ENCODE results near the gene PDZRN3. TPM values are rescaled to one million over a fixed set of nuclear protein-coding genes. Genes with fewer than 3 reads are reported as not detected.

Gene PDZRN3
- total and polyA plus RNA-seq, 2 donors (not counting 3 experiments of a cell fraction or from before 2014, with no cell fraction given) = not detected

DNA sequence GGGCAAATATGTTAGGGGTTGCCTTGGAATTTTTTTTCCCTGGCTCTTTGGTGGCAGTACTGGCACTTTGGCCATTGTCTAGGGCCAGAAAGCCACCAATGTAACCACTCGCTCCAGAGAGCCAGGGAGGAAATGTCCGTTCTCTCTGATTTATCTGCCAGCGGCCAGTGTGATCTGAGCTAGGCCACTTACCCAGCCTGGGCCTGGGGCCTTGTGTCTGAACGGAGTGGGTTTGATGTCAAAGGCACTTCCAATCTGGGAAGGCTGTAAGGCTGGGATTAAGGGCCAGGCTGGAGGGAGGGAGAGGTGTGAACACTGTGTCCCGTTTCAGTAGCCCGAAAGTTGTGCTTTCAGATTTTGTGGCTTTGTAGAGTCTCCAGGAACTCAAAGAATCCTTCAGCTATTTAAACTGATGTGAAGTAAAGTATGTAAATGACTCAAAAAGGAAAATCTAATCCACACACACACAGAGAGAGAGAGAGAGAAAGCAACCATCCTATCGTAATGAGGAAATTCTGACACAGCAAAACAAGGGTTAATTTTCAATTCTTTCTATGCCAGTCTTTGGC lies 271.0 kb downstream of the PDZRN3 start:
- Histone ChIP-seq H3K4me2 (ENCODE audit: insufficient read depth, low read length) (no peak overlapping the region), H3K27me3 (ENCODE audit: control insufficient read depth in 2 of 2, insufficient read depth in 2 of 2, low read length in 2 of 2) (no peaks in the 10 kb centered on the region), H3K79me2 (ENCODE audit: control insufficient read depth, insufficient read depth, low read length) (no peaks in the 10 kb centered on the region), H3K36me3 (ENCODE audit: control insufficient read depth in 2 of 2, extremely low read depth in 1 of 2, insufficient read depth in 2 of 2, low read length in 2 of 2) (no peaks in the 10 kb centered on the region), H3K9ac (replicated peaks; ENCODE audit: extremely low read depth, insufficient read depth, low read length) (no peak overlapping the region), H4K20me1 (replicated peaks; ENCODE audit: control insufficient read depth, extremely low read depth, insufficient read depth, low read length) (no peaks in the 10 kb centered on the region), H2AFZ (ENCODE audit: low read depth, low read length) (no peak overlapping the region), H3K9me3 (replicated peaks; ENCODE audit: control insufficient read depth, insufficient read depth, low read length) (no peaks in the 10 kb centered on the region), H3K9me1 (replicated peaks; ENCODE audit: control insufficient read depth, extremely low read depth, insufficient read depth, low read length) (no peaks in the 10 kb centered on the region), H3K4me3 (replicated peaks in 1 of 3; ENCODE audit: insufficient read depth in 1 of 3, low read depth in 1 of 3, low read length in 3 of 3) (no peak overlapping the region), H3K4me1 (ENCODE audit: control insufficient read depth, extremely low read depth, insufficient read depth, low read length) (no peaks in the 10 kb centered on the region), H3K27ac (ENCODE audit: insufficient read depth, low read depth, low read length) (no peak overlapping the region)
- FAIRE-seq = no peak
- no peak for DNase-seq (ENCODE audit: low read depth, low spot score)
- TF ChIP-seq POLR2AphosphoS5 (IDR thresholded peaks at IDR 0.05; ENCODE audit: insufficient read depth, low read depth, low read length) = no peak
- TF ChIP-seq EZH2 (IDR thresholded peaks at IDR 0.05; ENCODE audit: borderline replicate concordance, low read depth, low read length, severe bottlenecking) = no peak
- TF ChIP-seq POLR2A (IDR thresholded peaks at IDR 0.05; ENCODE audit: low read depth, low read length) = no peak
- no peak for TF ChIP-seq FOS (IDR thresholded peaks at IDR 0.05; ENCODE audit: borderline replicate concordance, insufficient read depth, low read length)
- TF ChIP-seq CTCF (IDR thresholded peaks at IDR 0.05; ENCODE audit: extremely low read depth in 1 of 2, insufficient read depth in 1 of 2, low read depth in 1 of 2, low read length in 2 of 2) = no peak
- no peak for TF ChIP-seq GATA2 (IDR thresholded peaks at IDR 0.05; ENCODE audit: insufficient read depth, insufficient read length, low read depth, low read length)
- no peak for TF ChIP-seq MAX (IDR thresholded peaks at IDR 0.05; ENCODE audit: insufficient read depth, insufficient read length)
- TF ChIP-seq MYC (IDR thresholded peaks at IDR 0.05; ENCODE audit: low read depth, low read length) = no peak
- TF ChIP-seq JUN (IDR thresholded peaks at IDR 0.05; ENCODE audit: borderline replicate concordance, insufficient read depth, insufficient read length, low read depth) = no peak
- dilution Hi-C loops (cut with MboI; ENCODE audit: extremely low pct_ligation_motif_present, low sequenced_read_pairs) = no loop called here
- POLR2A ChIA-PET = no interaction called here
- no TSS peak for BruUV-seq (replicated peaks)
- intact Hi-C loops (cut with micrococcal nuclease) = no loop called here
- CTCF ChIA-PET = no interaction called here
